Measurements from ENCODE around the gene BET1L. TPM values are rescaled to one million over a fixed set of nuclear protein-coding genes. Genes with fewer than 3 reads are reported as not detected.
"Not testable (repeated sequence)": the region's sequence is repeated elsewhere in the genome, so short reads cannot be mapped to it uniquely, and the experiment has no call there.

BET1L gene
- total and polyA plus RNA-seq, 2 donors (not counting 1 experiment from before 2014, with no cell fraction given), result 21.1 to 70.2 TPM

DNA sequence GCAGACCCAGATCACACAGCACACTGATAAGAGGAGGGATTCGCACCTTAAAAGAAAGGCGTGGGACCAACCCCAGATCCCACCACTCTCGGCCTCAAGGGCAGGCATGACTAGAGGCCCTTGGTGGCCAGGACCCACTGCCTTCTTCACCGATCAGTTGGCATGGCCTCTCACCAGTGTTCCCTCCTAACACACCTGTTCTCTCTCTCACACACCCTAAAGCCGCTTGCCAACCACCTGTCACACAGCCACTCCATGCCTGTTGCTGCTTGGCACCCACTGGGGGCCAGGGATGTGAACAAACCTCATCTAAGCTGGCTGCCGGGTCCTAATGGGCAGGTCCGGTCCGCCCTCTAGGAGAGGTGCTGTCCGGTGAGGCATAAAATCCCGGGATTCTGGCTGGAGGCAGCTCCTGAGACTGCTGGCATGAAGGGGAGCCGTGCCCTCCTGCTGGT, 14.5 kb downstream of the BET1L start, which contains the start of gene SCGB1C1:
SCGB1C1 (plus strand) TSS at position 405 of the 455 bp plus-strand sequence; CDS start at position 427, 22 bp downstream.
- not testable (repeated sequence) for H3K9ac ChIP-seq (ENCODE audit: insufficient read depth, low read length); H3K4me3 ChIP-seq (replicated peaks in 1 of 4; ENCODE audit: control extremely low read depth in 1 of 4, insufficient read depth in 1 of 4, low read depth in 3 of 4, low read length in 4 of 4); H3K79me2 ChIP-seq (ENCODE audit: control insufficient read depth, insufficient read depth, low read length); H3K4me2 ChIP-seq (ENCODE audit: extremely low read depth, insufficient read depth, low read length); H2AFZ ChIP-seq (ENCODE audit: low read length); H3K36me3 ChIP-seq (ENCODE audit: control insufficient read depth, insufficient read depth, low read length); H3K27me3 ChIP-seq (ENCODE audit: control insufficient read depth, insufficient read depth, low read length); H3K4me1 ChIP-seq (ENCODE audit: control insufficient read depth, extremely low read depth, insufficient read depth, low read length); DNase-seq (ENCODE audit: low read depth in 2 of 2); H3K9me3 ChIP-seq (ENCODE audit: control insufficient read depth, insufficient read depth, low read depth, low read length); H4K20me1 ChIP-seq (ENCODE audit: control insufficient read depth, extremely low read depth, insufficient read depth, low read length); H3K27ac ChIP-seq (ENCODE audit: insufficient read depth, low read length)

GRCh38 chr11:191490-192478, 15.4 kb downstream of the BET1L start:
- H3K27me3 ChIP-seq (ENCODE audit: control insufficient read depth, insufficient read depth, low read length); H3K36me3 ChIP-seq (ENCODE audit: control insufficient read depth, insufficient read depth, low read length); H3K27ac ChIP-seq (ENCODE audit: insufficient read depth, low read length); H3K9ac ChIP-seq (ENCODE audit: insufficient read depth, low read length); DNase-seq (ENCODE audit: low read depth in 2 of 2); H3K4me1 ChIP-seq (ENCODE audit: control insufficient read depth, extremely low read depth, insufficient read depth, low read length); H3K4me3 ChIP-seq (replicated peaks in 1 of 4; ENCODE audit: control extremely low read depth in 1 of 4, insufficient read depth in 1 of 4, low read depth in 3 of 4, low read length in 4 of 4); H3K4me2 ChIP-seq (ENCODE audit: extremely low read depth, insufficient read depth, low read length); H3K9me3 ChIP-seq (ENCODE audit: control insufficient read depth, insufficient read depth, low read depth, low read length); H3K79me2 ChIP-seq (ENCODE audit: control insufficient read depth, insufficient read depth, low read length); H4K20me1 ChIP-seq (ENCODE audit: control insufficient read depth, extremely low read depth, insufficient read depth, low read length); H2AFZ ChIP-seq (ENCODE audit: low read length): not testable (repeated sequence)

DNA sequence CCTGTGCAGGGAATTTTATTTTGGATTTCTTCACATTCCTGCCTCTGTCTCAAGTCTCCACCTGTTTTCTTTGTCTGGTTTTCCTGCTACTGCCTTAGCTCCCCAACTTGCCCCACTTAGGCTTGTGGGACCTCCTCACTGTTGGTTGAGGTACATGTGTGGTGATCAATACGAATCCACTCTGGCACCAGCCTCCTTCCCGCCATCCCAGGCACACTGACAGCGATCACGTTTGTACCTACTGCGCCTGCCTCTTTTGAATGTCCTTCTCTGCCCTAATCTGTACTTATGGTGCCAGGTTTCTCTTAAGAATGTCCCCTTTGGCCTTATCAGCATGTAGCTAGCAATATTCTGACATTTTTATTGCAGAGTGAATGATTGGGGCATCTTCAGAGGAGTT, 16.7 kb downstream of the BET1L start:
- not testable (repeated sequence) for DNase-seq (ENCODE audit: low read depth in 2 of 2); H3K36me3 ChIP-seq (ENCODE audit: control insufficient read depth, insufficient read depth, low read length); H3K4me3 ChIP-seq (replicated peaks in 1 of 4; ENCODE audit: control extremely low read depth in 1 of 4, insufficient read depth in 1 of 4, low read depth in 3 of 4, low read length in 4 of 4); H3K4me2 ChIP-seq (ENCODE audit: extremely low read depth, insufficient read depth, low read length); H3K9me3 ChIP-seq (ENCODE audit: control insufficient read depth, insufficient read depth, low read depth, low read length); H3K27me3 ChIP-seq (ENCODE audit: control insufficient read depth, insufficient read depth, low read length); H2AFZ ChIP-seq (ENCODE audit: low read length); H3K4me1 ChIP-seq (ENCODE audit: control insufficient read depth, extremely low read depth, insufficient read depth, low read length); H4K20me1 ChIP-seq (ENCODE audit: control insufficient read depth, extremely low read depth, insufficient read depth, low read length); H3K27ac ChIP-seq (ENCODE audit: insufficient read depth, low read length); H3K9ac ChIP-seq (ENCODE audit: insufficient read depth, low read length); H3K79me2 ChIP-seq (ENCODE audit: control insufficient read depth, insufficient read depth, low read length)

GRCh38 chr11:189843-190311, 17.3 kb downstream of the BET1L start:
- H4K20me1 ChIP-seq (ENCODE audit: control insufficient read depth, extremely low read depth, insufficient read depth, low read length); DNase-seq (ENCODE audit: low read depth in 2 of 2); H3K36me3 ChIP-seq (ENCODE audit: control insufficient read depth, insufficient read depth, low read length); H3K9ac ChIP-seq (ENCODE audit: insufficient read depth, low read length); H2AFZ ChIP-seq (ENCODE audit: low read length); H3K9me3 ChIP-seq (ENCODE audit: control insufficient read depth, insufficient read depth, low read depth, low read length); H3K79me2 ChIP-seq (ENCODE audit: control insufficient read depth, insufficient read depth, low read length); H3K27me3 ChIP-seq (ENCODE audit: control insufficient read depth, insufficient read depth, low read length); H3K4me3 ChIP-seq (replicated peaks in 1 of 4; ENCODE audit: control extremely low read depth in 1 of 4, insufficient read depth in 1 of 4, low read depth in 3 of 4, low read length in 4 of 4); H3K27ac ChIP-seq (ENCODE audit: insufficient read depth, low read length); H3K4me2 ChIP-seq (ENCODE audit: extremely low read depth, insufficient read depth, low read length); H3K4me1 ChIP-seq (ENCODE audit: control insufficient read depth, extremely low read depth, insufficient read depth, low read length): not testable (repeated sequence)

DNA sequence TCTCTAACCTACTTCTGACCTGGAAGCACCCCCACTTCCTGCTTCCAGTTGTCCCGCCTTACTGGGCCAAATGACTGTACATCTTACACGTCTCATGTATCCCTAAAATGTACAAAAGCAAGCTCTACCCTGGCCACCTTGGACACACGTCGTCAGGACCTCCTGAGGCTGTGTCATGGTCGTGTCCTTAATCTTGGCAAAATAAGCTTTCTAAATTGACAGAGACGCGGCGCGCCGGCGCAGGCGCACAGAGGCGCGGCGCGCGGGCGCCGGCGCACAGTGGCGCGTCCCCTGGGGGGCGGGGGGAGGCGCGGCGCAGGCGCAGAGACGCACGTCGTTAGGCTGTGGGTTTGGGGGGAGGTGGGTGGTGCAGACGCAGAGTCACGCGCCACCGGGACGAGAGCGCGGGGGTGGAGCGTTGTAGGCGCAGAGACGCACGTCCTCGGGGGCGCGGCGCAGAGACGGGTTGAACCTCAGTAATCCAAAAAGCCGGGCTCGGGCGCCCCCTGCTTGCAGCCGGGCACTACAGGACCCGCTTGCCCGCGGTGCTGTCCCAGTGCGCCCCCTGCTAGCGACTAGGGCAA, 17.9 kb downstream of the BET1L start:
- not testable (repeated sequence) for H3K4me2 ChIP-seq (ENCODE audit: extremely low read depth, insufficient read depth, low read length); H3K9me3 ChIP-seq (ENCODE audit: control insufficient read depth, insufficient read depth, low read depth, low read length); H4K20me1 ChIP-seq (ENCODE audit: control insufficient read depth, extremely low read depth, insufficient read depth, low read length); DNase-seq (ENCODE audit: low read depth in 2 of 2); H3K79me2 ChIP-seq (ENCODE audit: control insufficient read depth, insufficient read depth, low read length); H3K4me3 ChIP-seq (replicated peaks in 1 of 4; ENCODE audit: control extremely low read depth in 1 of 4, insufficient read depth in 1 of 4, low read depth in 3 of 4, low read length in 4 of 4); H3K4me1 ChIP-seq (ENCODE audit: control insufficient read depth, extremely low read depth, insufficient read depth, low read length); H2AFZ ChIP-seq (ENCODE audit: low read length); H3K27ac ChIP-seq (ENCODE audit: insufficient read depth, low read length); H3K27me3 ChIP-seq (ENCODE audit: control insufficient read depth, insufficient read depth, low read length); H3K9ac ChIP-seq (ENCODE audit: insufficient read depth, low read length); H3K36me3 ChIP-seq (ENCODE audit: control insufficient read depth, insufficient read depth, low read length)

Data from fibroblast of lung (primary cell).